Activated CD8-positive, alpha-beta memory T cell treated with anti-CD3 and anti-CD28 coated beads, Interleukin-2, amount 50 U/mL, for 24 hours (primary cell): ENCODE data around the gene CDKN1C.
A peak's percentile ranks its signal among the peaks of the same experiment; 100 is the strongest.
"Not testable (repeated sequence)": the region's sequence is repeated elsewhere in the genome, so short reads cannot be mapped to it uniquely, and the experiment has no call there.

Experiments used
- DNase-seq: peaks from one replicate; pipeline ENCODE4 v3.0.0-alpha.2; 2020; ENCODE audit errors: extremely low read depth

The CDKN1C gene

DNA sequence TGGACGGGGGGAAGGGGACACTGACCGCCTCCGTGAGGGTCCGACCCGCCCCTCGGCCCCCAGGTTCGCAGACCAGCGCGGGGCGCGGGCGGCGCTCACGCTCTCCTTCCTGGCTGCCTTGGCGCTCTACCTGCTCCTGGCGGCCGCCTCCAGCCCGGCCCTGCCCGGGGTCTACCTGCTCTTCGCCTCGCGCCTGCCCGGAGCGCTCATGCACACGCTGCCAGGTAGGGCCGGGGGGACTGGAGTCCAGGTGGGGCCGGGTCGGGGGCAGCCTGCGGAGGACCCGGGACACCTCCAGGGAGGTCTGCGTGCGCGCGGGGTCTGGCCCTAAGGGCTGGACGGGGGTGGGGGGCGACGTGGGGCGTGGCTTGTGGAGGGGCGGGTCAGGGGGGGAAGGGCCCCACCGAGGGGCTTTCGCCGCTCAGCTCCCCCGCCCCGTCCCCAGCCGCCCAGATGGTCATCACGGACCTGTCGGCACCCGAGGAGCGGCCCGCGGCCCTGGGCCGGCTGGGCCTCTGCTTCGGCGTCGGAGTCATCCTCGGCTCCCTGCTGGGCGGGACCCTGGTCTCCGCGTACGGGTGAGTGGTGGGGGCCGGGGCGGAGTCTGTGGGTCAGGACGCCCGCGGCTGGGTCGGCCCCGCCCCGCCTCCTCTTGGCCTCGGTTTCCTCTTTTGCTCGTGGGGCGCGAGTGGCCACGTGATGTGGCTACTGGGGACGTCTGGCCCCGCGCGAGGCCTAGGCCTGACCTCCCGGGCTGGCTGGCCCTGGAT lies 23.7 kb upstream of the CDKN1C start:
- no peak for DNase-seq

- DNase-seq = no peak
Observed at GRCh38 chr11:2908130-2908529, 22.6 kb upstream of the CDKN1C start.

DNA sequence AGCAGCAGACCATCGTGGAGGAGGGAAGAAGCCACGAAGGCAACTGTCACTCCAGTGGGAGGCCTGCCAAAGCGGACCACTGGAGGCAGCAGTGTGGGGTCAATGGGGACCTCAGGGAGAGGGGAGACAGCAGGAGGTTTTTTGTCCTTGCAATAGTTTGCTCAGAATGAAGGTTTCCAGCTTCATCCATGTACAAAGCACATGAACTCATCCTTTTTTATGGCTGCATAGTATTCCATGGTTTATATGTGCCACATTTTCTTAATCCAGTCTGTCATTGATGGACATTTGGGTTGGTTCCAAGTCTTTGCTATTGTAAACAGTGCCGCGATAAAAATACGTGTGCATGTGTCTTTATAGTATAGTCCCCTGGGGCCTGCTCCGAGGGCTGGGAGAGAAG lies 19.7 kb upstream of the CDKN1C start:
- DNase-seq = not testable (repeated sequence)

DNA sequence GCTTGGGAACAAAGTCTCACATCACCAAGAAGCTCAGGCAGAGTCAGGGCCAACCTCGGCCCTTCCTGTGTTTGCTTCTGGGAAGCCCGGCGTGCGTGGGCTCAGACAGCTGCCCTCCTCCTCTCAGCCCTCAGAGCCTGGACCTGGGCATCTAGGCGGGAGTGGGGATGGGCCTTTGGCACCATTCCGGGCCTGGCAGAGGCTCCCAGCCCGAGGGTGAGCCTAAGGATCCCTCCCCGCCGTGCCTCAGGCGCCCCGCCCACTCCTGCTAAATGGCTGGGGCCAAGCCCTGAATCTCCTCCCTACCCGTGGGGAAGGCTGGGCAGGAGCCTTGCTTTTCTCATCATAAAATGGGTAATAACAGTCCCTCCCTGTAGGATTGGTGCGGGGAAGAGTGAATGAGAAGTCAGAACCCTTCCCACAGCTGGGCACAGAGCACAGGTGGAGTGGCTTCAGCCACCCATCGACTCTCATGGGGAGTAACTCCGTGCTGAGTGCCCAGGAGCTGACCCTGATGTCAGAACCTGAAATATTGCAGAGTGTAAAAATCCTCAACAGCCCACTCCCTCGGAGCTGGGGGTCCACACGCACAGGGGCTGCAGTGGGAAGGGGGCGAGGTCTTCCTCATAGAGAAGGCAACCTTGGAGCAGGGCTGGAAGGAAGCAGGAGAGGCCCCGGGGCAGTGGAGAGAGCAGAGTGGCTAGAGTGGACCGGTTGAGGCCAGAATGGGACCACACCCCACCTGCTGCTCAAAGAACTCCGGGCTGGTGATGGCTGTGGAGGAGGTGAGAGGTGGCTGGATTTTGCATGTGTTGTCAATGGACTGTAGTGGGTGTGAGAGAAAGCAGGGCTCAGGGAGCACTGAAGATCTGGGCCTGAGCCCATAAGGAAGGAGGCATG lies 18.8 kb upstream of the CDKN1C start:
- DNase-seq = no peak

GRCh38 chr11:2903672-2904011 lies 18.1 kb upstream of the CDKN1C start:
- no peak for DNase-seq

DNA sequence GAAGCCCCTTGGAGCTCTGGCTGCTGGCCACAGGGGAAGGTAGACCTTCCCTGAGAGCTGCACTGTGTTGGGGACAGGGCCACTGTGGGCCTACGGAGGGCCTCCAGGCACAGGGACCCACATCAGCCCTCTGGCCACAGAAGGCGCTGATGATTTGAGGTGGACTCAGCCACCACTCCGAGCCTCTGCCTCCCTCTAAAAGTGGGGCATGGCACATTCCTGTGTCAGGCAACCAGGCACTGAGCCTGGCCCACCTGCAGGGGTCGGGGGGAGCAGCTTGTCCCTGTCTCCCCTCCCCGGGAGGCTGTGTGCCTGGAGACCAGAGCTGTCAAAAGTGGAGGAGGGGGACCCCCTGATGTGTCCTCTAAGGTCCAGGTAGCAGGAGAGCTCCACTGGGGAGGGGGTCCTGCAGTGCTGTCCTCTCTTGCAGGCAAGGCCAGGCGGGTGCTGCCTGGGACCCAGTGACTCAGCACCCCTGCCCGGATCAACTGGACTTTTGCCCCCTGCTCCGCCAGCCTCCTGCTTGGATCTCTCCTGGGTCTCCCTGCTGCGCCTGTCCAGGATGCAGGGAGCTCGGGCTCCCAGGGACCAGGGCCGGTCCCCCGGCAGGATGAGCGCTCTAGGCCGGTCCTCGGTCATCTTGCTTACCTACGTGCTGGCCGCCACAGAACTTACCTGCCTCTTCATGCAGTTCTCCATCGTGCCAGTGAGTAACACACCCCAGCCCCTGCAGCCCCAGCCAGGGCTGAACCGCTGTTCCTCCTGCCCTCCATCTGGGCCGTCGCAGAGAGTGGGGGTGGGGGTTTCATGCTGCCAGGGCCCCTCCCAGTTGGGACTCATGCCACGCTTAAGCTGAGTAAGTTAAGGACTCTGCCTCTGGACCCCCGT lies 17.5 kb upstream of the CDKN1C start:
- no peak for DNase-seq

GRCh38 chr11:2901854-2902783 lies 16.5 kb upstream of the CDKN1C start:
- peak; percentile 83 for DNase-seq

GRCh38 chr11:2901196-2901796 lies 15.7 kb upstream of the CDKN1C start:
- DNase-seq = no peak

- DNase-seq = no peak
Observed at GRCh38 chr11:2899080-2899783, 13.7 kb upstream of the CDKN1C start.

DNA sequence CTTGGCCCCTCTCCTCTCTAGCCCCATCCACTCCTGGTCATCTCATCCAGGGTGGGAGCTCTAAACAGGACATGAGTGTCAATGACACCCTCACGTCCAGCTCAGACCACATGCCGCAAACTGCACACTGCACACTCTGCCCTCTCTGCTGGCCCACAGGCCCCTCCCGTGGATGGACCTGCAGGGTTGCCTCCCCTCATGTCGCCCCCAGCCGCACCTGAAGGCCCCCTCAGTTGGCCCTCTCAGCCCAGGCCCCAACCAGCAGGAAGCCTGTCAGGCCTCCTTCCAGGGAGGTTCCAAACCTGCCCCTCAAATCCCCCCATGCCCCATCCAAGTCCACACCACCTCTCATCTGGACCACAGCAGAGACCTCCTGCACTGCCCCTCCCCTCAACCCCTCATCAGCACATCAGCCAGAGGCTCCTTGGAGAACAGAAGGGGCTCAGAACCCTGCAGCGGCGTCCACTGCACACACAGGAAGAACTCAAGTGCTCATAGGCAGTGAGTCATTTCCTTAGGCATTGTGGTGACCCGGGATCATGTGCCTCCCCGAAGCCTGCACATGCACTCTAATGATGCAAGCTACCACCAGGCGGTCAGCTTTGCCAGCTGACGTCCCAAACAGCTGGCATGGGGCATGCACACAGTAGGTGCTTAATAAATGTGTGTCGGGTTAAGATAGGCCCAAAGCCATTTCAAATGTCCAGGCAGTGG lies 12.9 kb upstream of the CDKN1C start:
- DNase-seq = no peak

GRCh38 chr11:2897048-2897447 lies 11.5 kb upstream of the CDKN1C start:
- no peak for DNase-seq

- no peak for DNase-seq
Observed at GRCh38 chr11:2896047-2896446, 10.5 kb upstream of the CDKN1C start.

DNA sequence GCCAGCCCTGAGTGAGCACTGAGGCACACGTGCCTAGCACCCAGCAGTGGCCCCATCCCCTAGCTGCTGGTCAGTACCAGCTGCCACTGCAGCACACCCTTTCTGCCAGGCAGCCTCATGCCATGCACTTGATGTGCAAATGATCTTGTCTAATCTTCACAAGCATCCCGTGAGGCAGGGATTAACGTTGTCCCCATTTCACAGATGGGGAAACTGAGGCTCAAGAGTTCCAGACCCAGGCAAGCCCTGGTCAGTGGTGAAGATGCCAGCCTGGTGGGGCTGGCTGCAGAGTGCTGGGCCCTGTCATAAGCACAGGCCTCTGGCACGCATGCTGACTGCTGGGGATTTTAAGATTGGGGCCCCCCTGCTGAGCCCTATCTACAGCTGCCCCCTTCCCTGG lies 8.4 kb upstream of the CDKN1C start:
- no peak for DNase-seq

DNA sequence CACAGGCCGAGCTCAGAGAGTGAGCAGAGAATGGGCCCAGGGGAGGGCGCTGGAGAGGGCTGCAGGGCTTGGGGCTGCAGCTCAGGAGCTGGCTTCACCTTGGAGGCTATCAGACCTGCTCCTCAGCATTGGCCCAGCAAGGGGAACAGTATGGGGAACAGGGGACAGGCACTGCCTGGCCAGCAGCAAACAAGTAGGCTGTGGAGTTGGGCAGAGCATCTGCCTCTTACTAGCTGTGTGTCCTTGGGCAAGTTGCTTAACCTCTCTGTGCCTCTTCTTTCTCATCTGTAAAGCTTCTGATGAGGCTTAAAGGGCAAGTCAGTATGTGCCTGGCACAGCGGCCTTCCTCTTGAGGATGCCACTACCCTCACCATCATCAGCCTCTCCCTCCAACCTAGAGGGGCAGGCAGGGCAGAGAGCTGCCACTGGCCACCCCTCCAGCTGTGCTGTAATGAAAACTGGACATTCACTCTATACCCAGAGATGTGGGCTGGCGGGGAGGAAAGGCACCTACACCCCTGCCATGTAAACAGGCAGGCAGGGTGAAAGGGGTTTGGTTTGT lies 7.5 kb upstream of the CDKN1C start:
- no peak for DNase-seq

DNA sequence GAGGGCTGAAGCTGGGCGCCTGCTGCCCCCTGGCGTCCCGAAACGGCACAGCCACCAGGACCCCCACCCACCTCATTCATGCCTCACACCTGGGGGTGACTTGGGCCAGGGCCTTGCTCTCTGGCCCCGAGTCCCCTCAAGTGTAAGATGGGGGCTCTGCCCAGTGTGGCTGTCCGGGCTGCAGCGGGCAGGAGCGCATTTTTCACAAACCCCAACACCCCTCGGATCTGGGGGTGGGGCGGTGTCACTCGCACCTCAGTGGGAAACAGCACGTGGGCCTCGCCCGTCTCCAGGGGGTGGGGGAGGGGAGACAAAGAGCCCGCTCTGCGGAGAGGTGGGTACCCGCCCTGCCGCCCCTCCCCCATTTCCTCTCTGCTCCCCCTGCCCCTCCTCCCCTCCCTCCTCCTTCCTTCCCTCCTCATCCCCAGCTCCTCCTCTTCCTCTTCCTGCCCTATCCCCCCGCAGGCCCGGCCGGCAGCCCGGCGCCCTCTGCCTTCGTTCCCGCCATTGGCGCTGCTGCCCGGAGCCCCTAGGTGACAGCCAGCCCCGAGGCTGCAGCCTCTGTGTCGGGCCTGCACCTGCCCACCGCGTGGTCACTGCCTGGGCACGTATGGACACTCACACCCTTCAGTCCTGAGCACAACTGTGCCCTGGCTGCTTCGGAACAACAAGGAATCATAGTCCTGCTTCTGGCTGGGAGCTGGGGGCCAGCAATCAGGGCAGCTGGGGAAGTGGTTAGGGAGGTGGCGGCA lies 6.8 kb upstream of the CDKN1C start:
- DNase-seq = no peak

DNA sequence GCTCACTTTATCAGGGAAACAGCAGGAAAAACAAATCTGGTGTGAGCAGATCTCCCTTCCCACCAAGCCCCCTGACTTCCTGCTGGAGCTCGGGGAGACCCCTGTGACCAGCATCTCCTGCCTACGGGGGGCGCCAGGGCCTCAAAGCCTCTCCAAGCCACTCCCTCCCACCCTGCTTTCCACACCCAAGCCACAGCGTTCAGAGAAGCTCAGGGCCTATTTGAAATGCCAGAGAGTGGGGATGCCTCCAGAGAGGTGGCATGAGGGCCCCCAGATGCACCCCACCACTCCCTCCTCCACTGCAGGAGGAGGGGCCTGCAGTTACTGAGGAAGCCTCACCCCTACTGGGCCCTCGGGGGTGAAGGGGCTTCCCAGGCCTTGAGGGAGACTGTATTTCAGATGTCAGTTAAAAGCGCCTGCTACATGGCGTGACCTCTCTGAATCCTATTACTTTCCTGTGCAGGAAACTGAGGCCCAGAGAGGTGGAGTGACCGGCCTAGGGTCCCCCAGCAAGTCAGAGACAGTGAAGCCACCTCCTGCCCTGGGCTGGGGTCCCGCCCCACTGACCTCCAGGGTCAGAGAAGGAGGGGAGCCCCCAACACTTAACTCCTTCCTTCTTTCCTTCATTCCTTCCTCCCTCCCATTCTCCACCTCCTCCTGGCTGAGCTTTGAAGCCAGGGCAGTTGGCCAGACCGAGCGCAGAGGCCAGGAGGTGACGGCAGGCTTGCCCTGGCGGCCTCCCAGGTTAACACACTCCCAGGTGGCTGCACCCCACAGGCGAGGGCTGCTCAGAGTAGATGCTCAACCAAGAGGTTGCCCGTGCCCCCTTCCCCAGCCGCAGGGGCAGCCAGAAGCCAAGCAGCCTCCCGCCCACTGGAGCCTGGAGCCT lies 6.0 kb upstream of the CDKN1C start:
- DNase-seq = no peak
